CMK (cell line): Measurements from ENCODE around the gene NTM.
A peak's percentile ranks its signal among the peaks of the same experiment; 100 is the strongest.
"Not testable (repeated sequence)": the region's sequence is repeated elsewhere in the genome, so short reads cannot be mapped to it uniquely, and the experiment has no call there.

Experiments used
- DNase-seq: peaks from one replicate; pipeline ENCODE4 v3.0.0-alpha.2; 2010; ENCODE audit warnings: low read depth

Gene NTM

GRCh38 chr11:131668500-131669400, 298.3 kb downstream of the NTM start:
- DNase-seq = peak; percentile 65

GRCh38 chr11:131669401-131669780, 299.0 kb downstream of the NTM start:
- no peak for DNase-seq

- DNase-seq = no peak
Observed at GRCh38 chr11:131670876-131671275, 300.5 kb downstream of the NTM start.

GRCh38 chr11:131671320-131671719, 300.9 kb downstream of the NTM start:
- no peak for DNase-seq

GRCh38 chr11:131671734-131672133, 301.3 kb downstream of the NTM start:
- no peak for DNase-seq

- DNase-seq = no peak
Observed at GRCh38 chr11:131672191-131672590, 301.8 kb downstream of the NTM start.

- no peak for DNase-seq
Observed at GRCh38 chr11:131674051-131674755, 303.8 kb downstream of the NTM start.

GRCh38 chr11:131675121-131675888, 304.9 kb downstream of the NTM start:
- DNase-seq = no peak

- no peak for DNase-seq
Observed at GRCh38 chr11:131677828-131678470, 307.5 kb downstream of the NTM start.

- no peak for DNase-seq
Observed at GRCh38 chr11:131678658-131679340, 308.4 kb downstream of the NTM start.

GRCh38 chr11:131680448-131680847, 310.0 kb downstream of the NTM start:
- not testable (repeated sequence) for DNase-seq

- no peak for DNase-seq
Observed at GRCh38 chr11:131681920-131682319, 311.5 kb downstream of the NTM start.

GRCh38 chr11:131682373-131683015, 312.1 kb downstream of the NTM start:
- no peak for DNase-seq

- DNase-seq = no peak
Observed at GRCh38 chr11:131683131-131683530, 312.7 kb downstream of the NTM start.

GRCh38 chr11:131683666-131684065, 313.3 kb downstream of the NTM start:
- DNase-seq = no peak

GRCh38 chr11:131684111-131685060, 314.0 kb downstream of the NTM start:
- DNase-seq = no peak

- no peak for DNase-seq
Observed at GRCh38 chr11:131685206-131685605, 314.8 kb downstream of the NTM start.

GRCh38 chr11:131685906-131686305, 315.5 kb downstream of the NTM start:
- no peak for DNase-seq

- no peak for DNase-seq
Observed at GRCh38 chr11:131686836-131687235, 316.4 kb downstream of the NTM start.
